Measurements from ENCODE around the gene LTN1. TPM values are rescaled to one million over a fixed set of nuclear protein-coding genes. Genes with fewer than 3 reads are reported as not detected.
A peak's percentile ranks its signal among the peaks of the same experiment; 100 is the strongest.

Gene LTN1
- total and polyA plus RNA-seq, 2 of the 13 experiments (the other 11 are each of a cell fraction or from before 2014, with no cell fraction given): 6.7 to 24.6 TPM

GRCh38 chr21:28992526-28993292 lies at the start of gene LTN1 (continued):
- TF ChIP-seq ZSCAN25 (CRISPR knock-in tag; IDR thresholded peaks at IDR 0.05): no peak; the same call in 1 of the 2 replicates
- TF ChIP-seq NFKBIZ (CRISPR knock-in tag; IDR thresholded peaks at IDR 0.05): no peak
- no peak for TF ChIP-seq MYNN (CRISPR knock-in tag; IDR thresholded peaks at IDR 0.05; ENCODE audit: low read depth)
- no peak for TF ChIP-seq SOX13 (IDR thresholded peaks at IDR 0.05)
- TF ChIP-seq SOX13 (CRISPR knock-in tag; conservative IDR thresholded peaks at IDR 0.05 in 1 of 2, IDR thresholded peaks at IDR 0.05 in 1 of 2): no peak
- TF ChIP-seq ZNF619 (CRISPR knock-in tag; IDR thresholded peaks at IDR 0.05): 0 out of 2 replicates have a peak, but pooled peaks have one; percentile 58
- TF ChIP-seq AGO1 (IDR thresholded peaks at IDR 0.05; ENCODE audit: low read depth, low read length, poor library complexity, severe bottlenecking): no peak
- TF ChIP-seq ZNF367 (CRISPR knock-in tag; IDR thresholded peaks at IDR 0.05; ENCODE audit: borderline replicate concordance): no peak
- no peak for TF ChIP-seq MBNL3 (CRISPR knock-in tag; conservative IDR thresholded peaks at IDR 0.05)
- TF ChIP-seq ZFP41 (CRISPR knock-in tag; IDR thresholded peaks at IDR 0.05; ENCODE audit: borderline replicate concordance): no peak
- TF ChIP-seq ZNF17 (CRISPR knock-in tag; IDR thresholded peaks at IDR 0.05): no peak
- peak; percentile 85; the same call in 1 of the 2 replicates for TF ChIP-seq ATF7-NPFF (CRISPR knock-in tag; IDR thresholded peaks at IDR 0.05; ENCODE audit: low read depth)
- TF ChIP-seq, protein P1, sequence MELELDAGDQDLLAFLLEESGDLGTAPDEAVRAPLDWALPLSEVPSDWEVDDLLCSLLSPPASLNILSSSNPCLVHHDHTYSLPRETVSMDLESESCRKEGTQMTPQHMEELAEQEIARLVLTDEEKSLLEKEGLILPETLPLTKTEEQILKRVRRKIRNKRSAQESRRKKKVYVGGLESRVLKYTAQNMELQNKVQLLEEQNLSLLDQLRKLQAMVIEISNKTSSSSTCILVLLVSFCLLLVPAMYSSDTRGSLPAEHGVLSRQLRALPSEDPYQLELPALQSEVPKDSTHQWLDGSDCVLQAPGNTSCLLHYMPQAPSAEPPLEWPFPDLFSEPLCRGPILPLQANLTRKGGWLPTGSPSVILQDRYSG (CRISPR knock-in tag; IDR thresholded peaks at IDR 0.05): 0 out of 2 replicates have a peak, but pooled peaks have one; percentile 65
- TF ChIP-seq, protein P2, sequence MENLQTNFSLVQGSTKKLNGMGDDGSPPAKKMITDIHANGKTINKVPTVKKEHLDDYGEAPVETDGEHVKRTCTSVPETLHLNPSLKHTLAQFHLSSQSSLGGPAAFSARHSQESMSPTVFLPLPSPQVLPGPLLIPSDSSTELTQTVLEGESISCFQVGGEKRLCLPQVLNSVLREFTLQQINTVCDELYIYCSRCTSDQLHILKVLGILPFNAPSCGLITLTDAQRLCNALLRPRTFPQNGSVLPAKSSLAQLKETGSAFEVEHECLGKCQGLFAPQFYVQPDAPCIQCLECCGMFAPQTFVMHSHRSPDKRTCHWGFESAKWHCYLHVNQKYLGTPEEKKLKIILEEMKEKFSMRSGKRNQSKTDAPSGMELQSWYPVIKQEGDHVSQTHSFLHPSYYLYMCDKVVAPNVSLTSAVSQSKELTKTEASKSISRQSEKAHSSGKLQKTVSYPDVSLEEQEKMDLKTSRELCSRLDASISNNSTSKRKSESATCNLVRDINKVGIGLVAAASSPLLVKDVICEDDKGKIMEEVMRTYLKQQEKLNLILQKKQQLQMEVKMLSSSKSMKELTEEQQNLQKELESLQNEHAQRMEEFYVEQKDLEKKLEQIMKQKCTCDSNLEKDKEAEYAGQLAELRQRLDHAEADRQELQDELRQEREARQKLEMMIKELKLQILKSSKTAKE (CRISPR knock-in tag; IDR thresholded peaks at IDR 0.05; ENCODE audit: borderline replicate concordance): no peak
- peak; percentile 49; the same call in 1 of the 2 replicates for TF ChIP-seq ZNF639 (CRISPR knock-in tag; conservative IDR thresholded peaks at IDR 0.05)
- no peak for TF ChIP-seq PRDM10 (CRISPR knock-in tag; IDR thresholded peaks at IDR 0.05; ENCODE audit: low read depth)
- TF ChIP-seq TRIM22 (IDR thresholded peaks at IDR 0.05): no peak
- TF ChIP-seq ZNF225 (CRISPR knock-in tag; IDR thresholded peaks at IDR 0.05): peak; percentile 58; the same call in 1 of the 2 replicates
- TF ChIP-seq ZNF883 (CRISPR knock-in tag; IDR thresholded peaks at IDR 0.05; ENCODE audit: not compliant biosample characterization): no peak

All from HepG2 (cell line).